NCI-H1417 (cell line): ENCODE results near the gene PFDN1.

Experiments used
- DNase-seq, 3 experiments: peaks; one replicate each; lab custom pipeline; 2025; lab: John Stamatoyannopoulos, UW

PFDN1 gene

DNA sequence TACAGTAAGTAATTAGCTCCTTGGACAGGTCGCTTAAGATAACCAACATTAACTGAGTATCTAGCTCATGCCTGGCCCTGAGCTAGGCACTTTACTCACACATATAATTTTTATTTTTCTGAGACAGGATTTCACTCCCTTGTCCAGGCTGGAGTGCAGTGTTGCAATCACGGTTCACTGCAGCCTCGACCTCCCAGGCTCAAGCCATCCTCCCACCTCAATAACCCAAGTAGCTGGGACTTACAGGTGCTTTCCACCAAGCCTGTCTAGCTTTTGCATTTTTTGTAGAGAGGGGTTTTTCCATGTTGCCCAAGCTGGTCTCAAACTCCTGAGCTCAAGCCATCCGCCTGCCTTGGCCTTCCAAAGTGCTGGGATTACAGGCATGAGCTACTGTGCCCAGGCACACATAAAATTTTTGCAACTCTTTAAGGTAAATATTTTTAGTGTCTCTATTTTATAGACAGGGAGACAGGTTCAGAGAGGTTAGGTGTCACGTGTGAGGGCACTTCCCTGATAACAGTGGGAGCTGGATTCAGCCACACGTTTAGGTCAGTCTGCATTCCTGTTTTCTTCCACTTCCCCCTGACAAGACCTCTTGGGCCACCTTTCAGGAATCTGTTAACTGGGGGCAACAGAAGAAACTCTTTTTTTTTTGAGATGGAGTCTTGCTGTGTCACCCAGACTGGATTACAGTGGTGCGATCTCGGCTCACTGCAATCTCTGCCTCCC, 25.3 kb upstream of the PFDN1 start:
- DNase-seq: no peak

DNA sequence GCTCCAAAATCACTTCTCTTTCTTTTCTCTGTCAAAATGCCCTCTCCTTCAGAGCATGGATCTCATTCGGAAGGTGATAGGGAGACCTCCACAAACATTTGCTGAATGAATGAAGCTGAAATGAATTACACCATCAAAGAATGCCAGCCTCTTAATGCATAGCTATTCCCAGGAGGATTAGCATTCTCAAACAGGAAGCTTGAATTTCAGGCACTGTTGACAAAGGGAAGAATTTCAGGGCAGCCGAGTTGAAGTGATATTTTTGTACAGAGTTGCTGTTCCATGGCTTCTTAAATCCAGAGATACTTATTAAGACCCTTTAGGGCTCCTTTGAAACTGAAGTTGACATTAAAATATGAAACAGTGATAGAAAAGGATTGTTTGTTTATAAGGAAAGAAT, 24.7 kb upstream of the PFDN1 start:
- DNase-seq: peak in 1 of 3 experiments; percentile 2

DNA sequence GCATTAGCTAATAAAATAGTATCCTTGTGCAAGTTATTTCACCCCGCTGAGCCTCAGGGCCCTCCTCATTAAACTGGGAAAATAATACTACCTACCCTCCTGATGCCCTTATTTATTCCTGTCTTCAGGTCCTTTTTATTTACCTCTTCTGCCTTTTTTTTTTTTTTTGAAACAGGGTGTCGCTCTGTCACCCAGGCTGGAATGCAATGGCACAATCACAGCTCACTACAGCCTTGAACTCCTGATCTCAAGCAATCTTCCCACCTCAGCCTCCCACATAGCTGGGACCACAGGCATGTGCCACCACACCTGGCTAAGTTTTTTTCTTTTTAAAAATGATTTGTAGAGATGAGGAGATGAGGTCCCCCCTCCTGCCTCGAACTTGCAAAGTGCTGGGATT, 22.6 kb upstream of the PFDN1 start:
- DNase-seq: no peak

DNA sequence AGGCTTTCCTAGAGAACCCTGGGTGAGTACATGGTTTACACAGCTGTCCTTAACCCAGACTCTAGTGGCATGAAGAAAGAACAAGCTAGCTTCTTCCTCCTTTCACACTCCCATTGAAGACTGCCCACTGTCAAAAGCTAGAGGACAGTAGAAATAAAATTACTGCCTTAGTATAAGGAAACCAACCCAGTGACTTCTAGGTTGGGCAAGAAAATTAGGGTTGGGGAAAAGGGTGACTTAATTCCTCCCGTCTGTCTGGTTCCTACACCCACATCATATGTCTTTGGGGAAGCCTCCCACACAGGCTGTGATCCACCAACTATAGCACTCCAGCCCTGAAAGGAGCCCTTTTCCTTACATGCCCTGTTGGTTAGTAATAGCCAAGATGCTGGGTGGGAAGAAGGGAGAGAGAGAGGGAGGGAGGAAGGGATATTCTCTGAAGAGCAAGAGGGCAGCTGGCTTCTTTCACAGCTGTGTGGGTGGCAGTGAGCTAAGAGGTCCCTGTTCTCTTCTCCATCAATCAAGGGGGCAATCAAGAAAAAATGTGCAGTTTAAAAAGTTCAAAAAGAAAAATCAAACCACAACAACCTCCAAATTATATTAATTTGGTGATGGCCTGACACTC, 21.8 kb upstream of the PFDN1 start:
- no peak for DNase-seq

DNA sequence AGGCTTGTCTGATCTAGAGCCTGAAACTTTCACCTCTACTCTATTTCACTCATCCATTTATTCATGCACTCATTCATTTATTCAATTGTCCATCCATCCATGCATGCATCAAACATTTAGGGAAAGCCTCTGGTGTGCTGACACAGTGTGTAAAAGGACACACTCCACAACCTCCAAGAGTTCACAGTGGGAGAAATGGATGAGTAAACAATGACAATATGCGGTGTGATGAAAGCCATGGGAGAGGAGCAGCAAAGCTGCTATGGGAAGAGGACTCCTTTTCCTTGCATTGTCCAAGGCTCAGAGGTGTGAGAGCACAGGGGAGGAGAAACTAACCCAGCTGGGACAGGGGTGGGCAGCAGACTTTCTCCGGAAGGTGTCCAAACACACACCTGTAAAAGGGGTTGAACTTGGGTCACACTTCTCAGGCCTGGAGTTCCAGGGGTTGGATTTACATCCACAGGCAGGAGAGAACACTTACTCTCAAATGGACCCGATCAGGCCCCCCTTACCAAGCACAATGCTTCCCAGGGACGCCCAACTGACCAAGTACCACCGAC, 21.2 kb upstream of the PFDN1 start:
- no peak for DNase-seq

DNA sequence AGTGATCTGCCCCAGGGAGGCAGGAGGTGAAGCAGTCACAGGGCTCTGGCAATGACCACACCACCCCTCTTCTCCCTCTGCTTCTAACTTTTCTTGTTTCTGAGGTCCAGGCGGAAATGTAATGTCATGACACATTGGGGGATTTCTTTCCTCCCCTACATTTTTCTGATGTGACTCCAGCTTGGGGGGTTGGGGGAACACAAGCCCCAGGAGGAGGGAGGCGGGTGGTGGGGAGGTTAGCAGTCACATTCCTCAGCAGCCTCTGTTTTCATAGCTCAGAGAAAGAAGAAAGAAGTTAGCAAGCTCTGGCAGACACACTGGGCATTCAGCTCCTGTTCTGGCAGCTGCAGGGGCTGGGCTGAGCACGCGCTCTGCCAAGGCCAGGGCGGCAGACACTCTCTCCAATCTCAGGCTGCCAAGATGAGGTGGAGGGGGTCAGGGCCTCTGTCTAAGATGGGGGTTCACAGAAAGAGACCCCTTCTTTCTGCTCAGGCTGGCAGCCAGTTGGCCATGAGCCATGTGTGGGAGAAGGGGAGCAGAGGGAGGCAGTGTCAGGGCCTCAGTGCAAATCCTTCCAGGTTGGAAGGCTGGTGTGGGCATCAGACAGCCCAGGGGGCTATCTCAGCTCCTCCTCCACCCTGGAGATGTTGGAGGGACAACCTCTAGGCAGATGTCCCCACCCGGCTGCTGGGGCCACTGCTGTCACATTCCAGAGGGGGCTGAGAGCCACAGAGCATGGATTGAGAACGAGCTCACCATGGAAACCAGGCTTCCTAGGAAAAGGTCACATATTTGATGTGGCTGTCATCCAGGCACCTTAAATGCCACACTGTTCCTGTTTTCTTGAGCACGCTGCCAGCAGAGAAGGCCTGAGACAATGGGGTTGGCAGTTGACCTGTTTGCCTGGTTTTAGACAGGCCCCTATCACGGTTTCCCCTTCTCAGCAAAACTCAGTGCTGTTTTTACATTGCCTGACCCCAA, 20.1 kb upstream of the PFDN1 start:
- DNase-seq: no peak

DNA sequence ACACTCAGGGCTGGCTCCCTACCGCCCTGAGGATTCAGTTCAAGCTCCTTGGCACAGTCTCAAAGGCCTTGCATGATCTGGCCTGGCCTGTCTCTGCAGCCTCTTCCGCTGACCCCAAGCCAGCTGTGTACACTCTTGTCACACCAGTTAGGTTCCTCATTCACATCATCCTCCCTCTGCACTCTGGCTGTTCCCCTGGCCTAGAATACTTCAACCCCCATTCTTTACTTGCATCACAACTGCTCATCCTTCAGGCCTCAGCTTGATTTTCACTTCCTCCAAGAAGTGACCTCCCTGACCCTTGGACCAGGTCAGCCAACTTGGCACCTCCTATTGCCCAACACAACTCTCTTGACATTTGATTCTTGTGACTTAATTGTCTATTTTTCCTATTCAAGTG, 18.9 kb upstream of the PFDN1 start:
- DNase-seq: no peak

DNA sequence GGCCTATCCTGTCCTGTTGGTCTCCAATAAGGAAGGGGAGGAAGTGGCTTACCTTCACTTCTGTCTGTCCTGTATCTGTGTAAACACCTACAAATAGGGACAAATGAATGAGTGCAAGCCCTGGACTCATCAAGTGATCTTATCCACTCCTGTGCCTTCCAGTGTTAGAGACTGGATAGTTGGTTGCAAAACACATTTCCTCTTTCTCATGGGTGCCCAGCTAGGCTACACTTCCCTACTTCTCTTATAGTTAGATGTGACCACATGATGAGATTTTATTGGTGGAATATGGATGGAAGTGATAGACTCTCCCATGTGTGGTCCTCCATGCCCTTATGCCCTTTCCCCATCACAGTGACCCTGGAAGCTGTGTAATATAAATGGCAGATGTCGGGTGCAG, 16.9 kb upstream of the PFDN1 start:
- no peak for DNase-seq

DNA sequence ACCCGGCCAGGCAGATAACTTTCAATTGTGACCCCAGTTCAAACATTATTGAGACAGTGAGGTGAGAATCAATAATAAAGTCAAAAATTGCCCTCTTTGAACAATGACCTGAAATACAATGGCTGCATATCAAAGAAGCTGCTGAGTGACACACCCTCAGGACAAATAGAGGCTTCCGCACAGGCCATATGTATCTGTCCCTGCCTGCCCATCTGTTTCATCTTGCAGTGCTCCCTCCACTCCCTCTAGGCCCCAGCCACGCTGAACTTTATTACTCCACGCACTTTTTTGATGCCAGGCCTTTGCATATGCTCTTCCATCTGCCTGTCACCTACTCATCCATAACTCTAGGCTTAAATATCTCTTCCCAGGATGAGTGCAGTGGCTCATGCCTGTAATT, 15.9 kb upstream of the PFDN1 start:
- no peak for DNase-seq

DNA sequence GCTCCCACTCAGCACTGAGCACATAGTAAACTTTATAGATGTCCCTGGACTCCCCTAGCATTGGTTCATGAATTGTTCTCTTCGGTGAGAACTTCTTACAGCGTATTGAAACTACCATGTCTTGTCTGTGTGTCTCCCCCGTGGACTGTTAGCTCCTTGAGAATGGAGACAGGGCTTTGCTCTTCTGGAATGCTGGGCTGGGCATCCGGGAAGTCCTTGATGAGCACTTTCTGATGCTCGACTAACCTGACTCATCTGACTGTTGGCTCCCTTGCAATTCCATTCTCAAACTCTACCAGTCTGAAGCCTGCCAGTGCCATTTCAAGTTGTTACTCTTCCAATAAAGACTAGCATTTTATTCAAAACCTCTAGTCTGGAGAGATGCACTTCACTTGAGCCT, 15.0 kb upstream of the PFDN1 start:
- no peak for DNase-seq

DNA sequence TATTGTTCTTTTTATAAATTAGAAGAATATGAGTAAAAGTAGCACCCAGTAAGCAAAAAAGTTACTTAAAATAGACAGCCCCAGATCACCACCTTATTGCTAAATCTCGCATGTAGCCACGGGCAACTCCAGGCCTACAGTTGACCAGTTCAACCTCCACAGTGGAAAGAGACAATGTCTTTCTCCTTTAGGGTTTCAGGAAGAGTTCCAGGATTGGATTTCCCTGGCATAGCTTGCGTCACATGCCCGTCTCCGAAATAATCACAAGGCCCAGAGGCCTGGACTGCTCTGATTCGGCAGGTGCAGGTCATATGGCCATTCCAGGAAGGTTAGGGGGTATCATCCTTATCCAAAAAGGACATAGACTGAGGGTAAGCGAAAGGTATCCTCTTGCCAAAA, 9.9 kb upstream of the PFDN1 start:
- no peak for DNase-seq

DNA sequence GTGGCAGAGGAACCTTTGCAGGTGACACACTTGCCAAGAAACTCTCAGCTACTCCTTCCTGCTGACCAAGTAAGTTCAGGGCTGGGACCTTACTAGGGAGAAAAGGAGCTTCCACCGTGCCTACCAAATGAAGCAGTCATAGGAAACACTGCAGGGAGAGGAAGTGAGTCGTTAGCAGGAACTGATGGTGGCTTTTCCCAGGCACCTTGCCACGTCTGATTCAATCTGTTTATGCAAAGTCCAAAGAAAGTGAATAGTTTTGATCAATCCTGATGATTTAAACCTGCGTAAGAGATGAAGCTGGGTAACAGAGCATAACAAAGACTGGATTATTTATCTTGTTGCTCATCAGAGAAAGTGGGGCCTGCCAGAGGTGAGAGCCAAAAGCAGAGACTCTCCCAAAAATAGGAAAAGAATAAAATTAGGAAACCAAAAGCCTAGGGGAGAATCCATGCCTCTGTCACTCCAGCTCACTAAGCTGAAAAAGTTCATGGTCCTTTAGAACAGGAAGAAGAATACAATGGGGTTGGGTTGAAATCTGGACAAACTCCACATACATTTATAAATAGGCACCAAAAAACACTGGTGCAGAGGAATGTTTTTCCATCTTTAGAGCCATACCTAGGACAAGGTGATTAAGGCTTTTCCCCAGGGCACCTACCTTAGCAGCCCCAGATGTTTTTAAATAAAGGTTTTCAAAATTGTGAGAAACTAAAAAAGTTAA, 9.3 kb upstream of the PFDN1 start:
- no peak for DNase-seq

DNA sequence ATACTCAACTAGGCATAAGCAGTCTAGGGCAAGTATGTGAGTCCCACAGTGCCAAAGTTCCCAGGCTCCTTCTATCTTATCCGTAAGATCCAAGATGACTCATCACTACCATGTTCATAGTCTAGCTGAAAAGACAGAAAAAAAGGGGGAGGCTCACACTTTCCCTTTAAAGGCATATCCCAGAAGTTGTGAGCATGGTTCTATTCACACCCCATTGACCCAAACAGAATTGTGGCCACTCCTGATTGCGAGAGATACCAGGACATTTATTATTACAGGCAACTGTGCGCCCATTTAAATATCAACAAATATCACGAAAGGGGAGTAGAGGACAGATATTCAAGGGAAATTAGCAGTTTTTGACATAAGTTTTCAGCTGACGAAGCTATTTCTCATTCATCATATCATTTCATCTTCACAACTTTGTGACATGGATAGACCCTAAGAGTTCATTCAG, 8.1 kb upstream of the PFDN1 start:
- no peak for DNase-seq

DNA sequence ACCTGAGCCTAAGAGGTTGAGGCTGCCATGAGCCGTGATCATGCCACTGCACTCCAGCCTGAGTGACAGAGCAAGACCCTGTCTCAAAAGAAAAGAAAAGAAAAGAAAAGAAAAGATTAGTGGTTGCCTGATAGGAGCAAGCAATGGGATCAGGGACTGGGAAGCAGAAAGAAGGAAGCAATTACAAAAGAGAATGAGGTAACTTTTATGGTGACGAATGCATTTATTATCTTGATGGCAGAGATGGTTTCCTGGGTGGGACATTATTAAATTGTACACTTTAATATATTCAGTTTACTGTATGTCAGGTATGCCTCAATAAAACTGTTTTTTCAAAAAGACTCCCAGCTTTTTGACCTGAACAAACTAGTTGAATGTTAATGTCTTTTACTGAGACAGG, 7.5 kb upstream of the PFDN1 start:
- no peak for DNase-seq

DNA sequence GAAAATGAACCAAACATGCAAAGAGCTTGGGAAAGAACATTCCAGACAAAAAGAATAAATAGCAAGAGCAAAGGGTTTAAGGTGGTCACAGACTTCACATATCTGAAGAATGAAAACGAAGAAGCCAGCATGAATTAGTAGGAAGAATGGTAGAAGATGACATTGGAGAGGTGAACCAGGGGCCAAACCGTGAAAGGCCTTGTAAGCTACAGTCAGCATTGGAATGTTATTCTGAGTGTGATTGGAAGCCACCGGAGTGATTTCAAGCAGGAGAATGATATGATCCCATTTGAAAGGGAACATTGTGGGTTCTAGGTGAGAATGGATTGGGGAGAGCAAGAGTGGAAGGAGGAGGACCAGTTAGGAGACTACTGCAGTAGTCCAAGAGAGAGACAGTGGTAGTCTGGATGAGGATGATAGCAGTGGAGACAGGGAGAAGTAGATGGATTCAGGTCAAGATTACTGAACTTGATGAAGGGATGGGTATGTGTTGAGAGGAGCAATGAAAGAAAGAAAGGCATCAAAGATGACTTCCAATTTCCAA, 6.9 kb upstream of the PFDN1 start:
- DNase-seq: no peak

DNA sequence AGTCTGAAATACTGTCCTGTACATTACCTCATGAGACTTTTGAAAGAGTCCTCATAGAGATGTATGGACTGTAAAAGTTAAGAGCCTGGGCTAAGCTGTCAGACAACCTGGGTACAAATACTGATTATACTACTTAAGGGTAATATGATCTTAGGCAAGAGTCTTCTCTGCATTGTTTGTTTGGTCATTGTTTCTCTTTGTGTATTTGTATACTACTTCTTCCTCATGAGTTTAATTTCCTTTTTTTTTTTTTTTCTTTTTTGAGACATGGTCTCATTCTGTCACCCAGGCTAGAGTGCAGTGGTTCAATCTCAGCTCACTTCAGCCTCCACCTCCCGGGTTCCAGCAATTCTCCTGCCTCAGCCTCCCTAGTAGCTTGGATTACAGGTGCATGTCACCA, 2.6 kb upstream of the PFDN1 start:
- no peak for DNase-seq

DNA sequence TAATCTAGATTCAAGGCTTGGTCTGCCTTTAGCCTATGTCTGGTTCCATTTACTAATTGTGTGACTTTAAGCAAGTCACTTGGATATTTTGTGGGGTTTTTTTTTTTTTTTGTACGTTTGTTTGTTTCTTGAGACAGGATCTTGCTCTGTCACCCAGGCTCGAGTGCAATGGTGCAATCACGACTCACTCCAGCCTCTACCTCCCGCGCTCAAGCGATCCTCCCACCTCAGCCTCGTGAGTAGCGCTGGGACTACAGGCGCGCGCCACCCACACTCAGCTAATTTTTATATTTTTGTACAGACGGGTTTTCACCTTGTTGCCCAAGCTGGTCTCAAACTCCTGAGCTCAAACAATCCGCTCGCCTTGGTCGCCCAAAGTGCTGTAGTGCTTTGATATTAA, 1.1 kb upstream of the PFDN1 start:
- DNase-seq: no peak

DNA sequence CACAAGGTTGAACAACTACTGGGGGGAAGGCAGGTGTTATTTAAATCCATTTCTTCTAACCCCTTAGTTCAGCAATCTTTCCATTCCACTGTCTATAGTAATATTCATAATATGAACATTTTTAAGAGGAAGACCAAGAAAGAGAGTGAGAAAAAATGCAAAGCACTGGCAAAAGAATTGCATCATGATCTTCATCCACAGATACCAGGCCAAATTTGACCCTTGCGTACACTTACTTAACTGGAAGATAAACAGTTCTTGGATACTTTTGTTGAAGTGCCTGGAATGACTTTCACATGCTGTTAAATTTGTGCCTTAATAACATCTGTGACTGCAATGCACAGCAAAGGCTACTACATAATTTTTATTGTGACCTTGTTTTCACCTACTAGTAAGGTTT, 1.8 kb downstream of the PFDN1 start:
- DNase-seq: no peak

DNA sequence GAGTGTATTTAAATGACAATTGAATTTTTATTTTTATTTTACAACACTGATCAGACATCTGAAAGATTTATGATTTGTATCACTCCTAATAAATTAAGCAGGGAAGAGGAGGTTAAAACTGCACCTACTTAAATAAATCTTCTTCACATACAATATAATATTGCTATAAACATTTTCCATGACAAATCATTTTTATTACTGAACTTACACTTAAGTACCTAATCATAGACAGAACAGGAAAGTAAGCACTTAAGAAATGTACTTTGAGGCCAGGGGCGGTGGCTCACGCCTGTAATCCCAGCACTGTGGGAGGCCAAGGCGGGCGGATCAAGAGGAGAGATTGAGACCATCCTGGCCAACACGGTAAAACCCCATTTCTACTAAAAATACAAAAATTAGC, 3.8 kb downstream of the PFDN1 start:
- no peak for DNase-seq

DNA sequence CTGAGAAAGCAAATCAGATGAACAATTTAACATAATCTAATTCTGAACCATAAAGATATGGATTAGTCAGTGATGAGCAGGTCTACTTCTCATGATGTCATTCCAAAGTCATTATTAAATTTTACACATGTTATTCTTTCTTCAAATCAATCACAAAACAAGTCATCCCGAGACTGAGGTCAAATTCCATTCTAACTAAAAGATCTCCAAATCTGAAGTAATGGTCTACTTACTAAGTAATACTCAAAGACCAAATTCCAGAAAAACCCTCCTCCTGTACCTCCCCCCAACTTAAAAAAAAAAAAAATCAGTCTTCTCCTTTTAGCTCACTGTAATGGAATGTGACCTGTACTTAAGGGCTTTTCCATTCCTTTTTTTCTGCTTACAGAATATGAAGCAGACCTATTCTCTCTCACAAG, 4.7 kb downstream of the PFDN1 start:
- no peak for DNase-seq

DNA sequence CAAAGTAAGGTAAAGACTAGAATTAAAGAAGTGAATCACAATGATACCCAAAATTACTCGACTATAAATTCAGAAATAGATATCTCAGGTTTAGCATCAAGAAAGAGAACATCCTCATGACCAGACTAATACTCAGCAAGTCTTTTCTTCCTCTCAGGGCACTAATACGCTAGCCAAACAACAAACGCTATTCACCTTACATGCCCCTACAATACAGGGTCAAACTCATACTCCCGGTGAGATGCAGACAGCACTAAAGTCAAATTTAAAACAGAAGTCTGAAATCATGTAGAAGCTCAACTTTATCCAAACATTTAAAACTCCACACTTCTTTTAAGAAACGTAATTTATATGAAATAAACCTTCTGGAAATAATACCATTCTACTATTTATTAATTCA, 5.6 kb downstream of the PFDN1 start:
- no peak for DNase-seq

DNA sequence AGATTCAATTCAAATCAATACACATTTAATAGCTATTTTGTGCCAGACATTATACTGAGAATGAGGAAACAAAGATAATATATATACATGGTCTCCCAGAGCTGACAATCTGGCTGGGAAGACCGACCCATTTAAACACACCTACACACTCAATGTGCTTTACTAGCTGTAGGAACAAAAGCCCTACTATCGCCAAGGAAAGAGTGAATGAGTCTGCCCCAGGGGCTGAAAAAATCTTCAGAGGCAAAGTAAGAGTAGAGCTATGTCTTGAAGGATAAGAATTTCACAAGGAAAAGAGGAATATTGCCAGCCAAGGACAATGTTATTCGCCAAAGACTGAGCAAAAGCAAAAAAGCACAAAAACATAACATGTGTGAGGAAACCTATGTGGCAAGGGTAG, 6.6 kb downstream of the PFDN1 start:
- no peak for DNase-seq
